Kidney epithelial cell (primary cell): ENCODE data around the gene KCNS3. TPM values are rescaled to one million over a fixed set of nuclear protein-coding genes. Genes with fewer than 3 reads are reported as not detected.

Experiments
- DNase-seq: peaks from one replicate; pipeline ENCODE4 v3.0.0-alpha.2; 2010; ENCODE audit warnings: low read depth
- H3K27me3 ChIP-seq: 2 replicates; pipeline ENCODE4 v1.6.0; 2011; ENCODE audit warnings: low read length; ENCODE audit not compliant: control insufficient read depth, insufficient read depth
- H3K36me3 ChIP-seq: 2 replicates; pipeline ENCODE4 v1.5.1; 2011; ENCODE audit warnings: low read length; ENCODE audit not compliant: control insufficient read depth, insufficient read depth
- H3K4me3 ChIP-seq: 2 replicates; pipeline ENCODE4 v1.5.1; 2011; ENCODE audit warnings: low read depth, mild to moderate bottlenecking, control low read depth, low read length
- CTCF ChIP-seq: IDR thresholded peaks from 2 replicates; pipeline ENCODE4 v1.5.1; 2011; ENCODE audit warnings: mild to moderate bottlenecking, moderate library complexity, low read length, control low read depth, inconsistent platforms; ENCODE audit not compliant: insufficient read depth, poor library complexity, severe bottlenecking
- total RNA-seq: library from RNA; depleted of rRNA; stranded (reverse); fragments of >200 nt; gene quantifications from 2 replicates; pipeline ENCODE4 v1.2.3, GENCODE V29; 2015

Gene KCNS3
- total RNA-seq, 1 donor from 2014 or later = 8.9 TPM

- no peaks in the 10 kb centered on the region for H3K36me3 ChIP-seq
- TF ChIP-seq CTCF = no peak
Observed at GRCh38 chr2:17916584-17916983, 38.1 kb downstream of the KCNS3 start.

GRCh38 chr2:17918789-17919188, 40.3 kb downstream of the KCNS3 start:
- no peaks in the 10 kb centered on the region for H3K27me3 ChIP-seq
- no peak overlapping the region for H3K4me3 ChIP-seq
- H3K36me3 ChIP-seq = no peaks in the 10 kb centered on the region
- no peak for DNase-seq
- peak; percentile 14 for TF ChIP-seq CTCF

More at GRCh38 chr2:17916584-17916983, 38.1 kb downstream of the KCNS3 start:
- Histone ChIP-seq H3K27me3 (no peaks in the 10 kb centered on the region), H3K4me3 (no peak overlapping the region)
- no peak for DNase-seq

- Histone ChIP-seq H3K27me3 (no peaks in the 10 kb centered on the region), H3K4me3 (no peak overlapping the region), H3K36me3 (no peaks in the 10 kb centered on the region)
- no peak for TF ChIP-seq CTCF
- no peak for DNase-seq
Observed at GRCh38 chr2:17930773-17931172, 52.3 kb downstream of the KCNS3 start.

GRCh38 chr2:17933256-17933655, 54.8 kb downstream of the KCNS3 start:
- TF ChIP-seq CTCF = no peak
- Histone ChIP-seq H3K27me3 (no peaks in the 10 kb centered on the region), H3K4me3 (no peak overlapping the region), H3K36me3 (no peaks in the 10 kb centered on the region)
- no peak for DNase-seq

GRCh38 chr2:17934721-17935120, 56.3 kb downstream of the KCNS3 start:
- TF ChIP-seq CTCF = no peak
- H3K36me3 ChIP-seq = no peaks in the 10 kb centered on the region
- DNase-seq = no peak
- H3K27me3 ChIP-seq = no peaks in the 10 kb centered on the region
- no peak overlapping the region for H3K4me3 ChIP-seq

GRCh38 chr2:17935242-17935885, 56.9 kb downstream of the KCNS3 start:
- no peak for DNase-seq
- H3K36me3 ChIP-seq = no peaks in the 10 kb centered on the region
- no peak for TF ChIP-seq CTCF
- H3K27me3 ChIP-seq = no peaks in the 10 kb centered on the region
- H3K4me3 ChIP-seq = no peak overlapping the region
